Large intestine (tissue), 3 donors: ENCODE data around the gene FOXN1. TPM values are rescaled to one million over a fixed set of nuclear protein-coding genes. Genes with fewer than 3 reads are reported as not detected.

Source experiments
- DNase-seq, 2 donors: peaks; one replicate each; pipeline versions ENCODE4 v3.0.0 to v3.0.0-alpha.2; 2013
- H3K27ac ChIP-seq: one replicate; pipeline ENCODE4 v1.5.1; 2013; ENCODE audit warnings: low read length
- H3K27me3 ChIP-seq: 2 replicates; pipeline ENCODE4 v1.6.1; 2013; ENCODE audit warnings: low read length; ENCODE audit not compliant: control insufficient read depth, insufficient read depth
- H3K36me3 ChIP-seq: 2 replicates; pipeline ENCODE4 v1.6.1; 2013; ENCODE audit warnings: low read length; ENCODE audit not compliant: control insufficient read depth, insufficient read depth
- H3K4me1 ChIP-seq: one replicate; pipeline ENCODE4 v1.6.1; 2013; ENCODE audit warnings: low read length; ENCODE audit not compliant: control insufficient read depth, insufficient read depth
- H3K4me3 ChIP-seq: one replicate; pipeline ENCODE4 v1.5.1; 2013; ENCODE audit warnings: low read length
- H3K9me3 ChIP-seq: one replicate; pipeline ENCODE4 v1.6.1; 2013; ENCODE audit warnings: mild to moderate bottlenecking, low read depth, low read length, moderate library complexity; ENCODE audit not compliant: control insufficient read depth
- WGBS: methylation state at CpG from one replicate; pipeline ENCODE4 v1.1.5; 2013; ENCODE audit warnings: low lambda C conversion rate; ENCODE audit not compliant: insufficient coverage; 5-methylcytosine and 5-hydroxymethylcytosine counted together
- polyA plus RNA-seq: library from polyadenylated mRNA; unstranded; fragments of 120-200 nt; gene quantifications from one replicate; pipeline ENCODE4 v1.2.1, GENCODE V29; 2013

The FOXN1 gene
- polyA plus RNA-seq, 1 donor: 0.04 TPM

GRCh38 chr17:28555022-28555421 is 48.9 kb downstream of the FOXN1 start:
- 100% methylated on average over 1 of the region's 3 CpGs for WGBS

GRCh38 chr17:28563475-28563874 is 57.3 kb downstream of the FOXN1 start:
- H3K9me3 ChIP-seq: no peaks in the 10 kb centered on the region
- no peak for DNase-seq
- H3K27me3 ChIP-seq: no peaks in the 10 kb centered on the region
- no peak overlapping the region for H3K4me3 ChIP-seq
- WGBS: no CpG with 5 or more reads among the region's 3 CpGs
- H3K4me1 ChIP-seq: no peaks in the 10 kb centered on the region
- H3K27ac ChIP-seq: no peak overlapping the region
- H3K36me3 ChIP-seq: peaks cover 41% of the 10 kb centered on the region

More at GRCh38 chr17:28555022-28555421, 48.9 kb downstream of the FOXN1 start:
- H3K9me3 ChIP-seq: no peaks in the 10 kb centered on the region
- no peak overlapping the region for H3K4me3 ChIP-seq
- H3K4me1 ChIP-seq: peaks cover 40% of the 10 kb centered on the region
- no peak overlapping the region for H3K27ac ChIP-seq
- DNase-seq: no peak
- H3K36me3 ChIP-seq: peaks cover 60% of the 10 kb centered on the region
- H3K27me3 ChIP-seq: no peaks in the 10 kb centered on the region

GRCh38 chr17:28567604-28568003 is 61.5 kb downstream of the FOXN1 start:
- WGBS: 86% methylated on average over 3 of the region's 3 CpGs
- Histone ChIP-seq H3K4me3 (no peak overlapping the region), H3K36me3 (peaks cover 12% of the 10 kb centered on the region), H3K9me3 (no peaks in the 10 kb centered on the region), H3K4me1 (peaks cover 13% of the 10 kb centered on the region), H3K27ac (no peak overlapping the region), H3K27me3 (no peaks in the 10 kb centered on the region)
- no peak for DNase-seq

- no peak overlapping the region for H3K4me3 ChIP-seq
- WGBS: no CpG with 5 or more reads among the region's 1 CpG
- H3K9me3 ChIP-seq: no peaks in the 10 kb centered on the region
- peaks cover 21% of the 10 kb centered on the region for H3K4me1 ChIP-seq
- no peak for DNase-seq
- no peaks in the 10 kb centered on the region for H3K27me3 ChIP-seq
- H3K36me3 ChIP-seq: peaks cover 3% of the 10 kb centered on the region
- H3K27ac ChIP-seq: no peak overlapping the region
Measured at GRCh38 chr17:28569446-28569845, 63.3 kb downstream of the FOXN1 start.

- Histone ChIP-seq H3K27ac (peak overlapping the region; percentile 44), H3K4me3 (peak overlapping the region; percentile 83), H3K36me3 (peaks cover 3% of the 10 kb centered on the region), H3K9me3 (no peaks in the 10 kb centered on the region), H3K4me1 (peaks cover 21% of the 10 kb centered on the region), H3K27me3 (no peaks in the 10 kb centered on the region)
- DNase-seq: peak in 1 of 2 donors; percentile 47
- no CpG with 5 or more reads among the region's 39 CpGs for WGBS
Measured at GRCh38 chr17:28570716-28571360, 64.7 kb downstream of the FOXN1 start.

- WGBS: 0% methylated on average over 3 of the region's 49 CpGs
- H3K4me3 ChIP-seq: peak within 1 kb of the TSS; percentile 83
- peaks cover 23% of the 10 kb centered on the region for H3K4me1 ChIP-seq
- peaks cover 3% of the 10 kb centered on the region for H3K36me3 ChIP-seq
- no peaks in the 10 kb centered on the region for H3K27me3 ChIP-seq
- peak within 1 kb of the TSS; percentile 44 for H3K27ac ChIP-seq
- DNase-seq: peak; percentile 92 to 93
- H3K9me3 ChIP-seq: no peaks in the 10 kb centered on the region
Measured at GRCh38 chr17:28571361-28572122, 65.4 kb downstream of the FOXN1 start, which contains the start of gene PIGS. Gene PIGS, minus strand, starts transcription at chr17:28571524. Its CDS starts 28 bp downstream, at chr17:28571496.

- Histone ChIP-seq H3K27me3 (no peaks in the 10 kb centered on the region), H3K4me1 (peaks cover 23% of the 10 kb centered on the region), H3K4me3 (peak overlapping the region; percentile 83), H3K27ac (peak overlapping the region; percentile 38), H3K36me3 (no peaks in the 10 kb centered on the region), H3K9me3 (no peaks in the 10 kb centered on the region)
- WGBS: no CpG with 5 or more reads among the region's 5 CpGs
- DNase-seq: peak in 1 of 2 donors; percentile 43
Measured at GRCh38 chr17:28572259-28573039, 66.3 kb downstream of the FOXN1 start.

GRCh38 chr17:28573040-28573380 is 66.9 kb downstream of the FOXN1 start:
- no peak overlapping the region for H3K4me3 ChIP-seq
- H3K36me3 ChIP-seq: peaks cover 4% of the 10 kb centered on the region
- H3K9me3 ChIP-seq: no peaks in the 10 kb centered on the region
- DNase-seq: no peak
- H3K4me1 ChIP-seq: peaks cover 23% of the 10 kb centered on the region
- no peak overlapping the region for H3K27ac ChIP-seq
- no peaks in the 10 kb centered on the region for H3K27me3 ChIP-seq

GRCh38 chr17:28573521-28573920 is 67.4 kb downstream of the FOXN1 start:
- Histone ChIP-seq H3K9me3 (no peaks in the 10 kb centered on the region), H3K27ac (no peak overlapping the region), H3K27me3 (no peaks in the 10 kb centered on the region), H3K4me1 (peaks cover 23% of the 10 kb centered on the region), H3K4me3 (no peak overlapping the region), H3K36me3 (peaks cover 9% of the 10 kb centered on the region)
- WGBS: no CpG with 5 or more reads among the region's 9 CpGs
- DNase-seq: no peak

GRCh38 chr17:28573966-28574480 is 67.9 kb downstream of the FOXN1 start:
- Histone ChIP-seq H3K4me1 (peaks cover 23% of the 10 kb centered on the region), H3K4me3 (no peak overlapping the region), H3K36me3 (peaks cover 14% of the 10 kb centered on the region), H3K27ac (no peak overlapping the region), H3K9me3 (no peaks in the 10 kb centered on the region), H3K27me3 (no peaks in the 10 kb centered on the region)
- no CpG with 5 or more reads among the region's 6 CpGs for WGBS
- no peak for DNase-seq
